Mammary epithelial cell (primary cell): Measurements from ENCODE around the gene ETV3.

Source experiments
- EZH2 ChIP-seq: IDR thresholded peaks from 2 replicates; pipeline ENCODE4 v1.6.1; 2012; ENCODE audit warnings: low read length, inconsistent platforms, borderline replicate concordance
- TF ChIP-seq, protein P1 (sequence below), 2 donors: IDR thresholded peaks in 1 of 2; conservative IDR thresholded peaks in 1 of 2; 2 replicates each; pipeline ENCODE4 v1.5.1; 2011 to 2012; ENCODE audit warnings: inconsistent platforms in 2 of 2, low read length in 2 of 2, mild to moderate bottlenecking in 2 of 2, control low read depth in 1 of 2, low read depth in 1 of 2; ENCODE audit not compliant: insufficient read depth in 1 of 2; ENCODE audit errors: extremely low read depth in 1 of 2

DNA sequence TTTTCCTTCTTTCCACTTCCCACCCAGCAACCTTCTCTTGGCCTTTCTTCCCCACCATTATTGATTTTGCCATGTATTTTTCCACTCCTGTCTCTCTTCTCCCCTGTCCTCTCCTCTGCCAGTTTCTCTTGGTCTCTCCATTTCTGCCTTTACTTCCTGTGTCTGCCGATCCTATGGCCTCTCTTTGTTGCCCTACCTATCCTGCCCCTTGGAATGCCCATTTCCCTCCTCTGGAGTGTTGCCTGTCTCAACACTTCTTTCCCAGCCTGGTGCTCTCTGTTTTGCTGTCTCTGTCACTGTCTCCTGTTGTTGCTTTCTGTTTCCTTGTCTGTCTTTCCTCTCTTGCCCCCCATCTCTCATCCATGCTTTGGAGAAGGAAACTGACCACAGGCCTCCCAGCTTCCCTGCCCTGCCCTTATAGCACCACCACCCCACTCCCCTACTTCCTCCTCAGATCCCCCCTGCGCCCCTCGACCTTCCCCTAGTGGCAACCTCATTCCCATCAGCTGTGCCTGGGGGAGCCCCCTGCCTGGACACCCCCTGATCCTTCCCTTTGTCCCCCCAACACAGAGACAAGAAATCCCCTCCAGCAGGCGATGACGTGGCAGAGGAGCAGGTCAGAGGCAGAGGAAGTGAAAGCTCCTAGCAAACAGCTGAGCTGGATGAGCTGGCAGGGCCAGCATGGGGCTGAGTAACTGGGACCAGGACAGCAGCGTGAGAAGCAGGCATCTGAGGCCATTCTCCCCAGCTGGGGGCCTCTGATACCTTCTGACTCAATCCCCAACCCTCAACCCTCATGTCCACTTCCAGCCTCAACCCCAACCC lies 32.0 kb downstream of the ETV3 start:
- TF ChIP-seq, protein P1, sequence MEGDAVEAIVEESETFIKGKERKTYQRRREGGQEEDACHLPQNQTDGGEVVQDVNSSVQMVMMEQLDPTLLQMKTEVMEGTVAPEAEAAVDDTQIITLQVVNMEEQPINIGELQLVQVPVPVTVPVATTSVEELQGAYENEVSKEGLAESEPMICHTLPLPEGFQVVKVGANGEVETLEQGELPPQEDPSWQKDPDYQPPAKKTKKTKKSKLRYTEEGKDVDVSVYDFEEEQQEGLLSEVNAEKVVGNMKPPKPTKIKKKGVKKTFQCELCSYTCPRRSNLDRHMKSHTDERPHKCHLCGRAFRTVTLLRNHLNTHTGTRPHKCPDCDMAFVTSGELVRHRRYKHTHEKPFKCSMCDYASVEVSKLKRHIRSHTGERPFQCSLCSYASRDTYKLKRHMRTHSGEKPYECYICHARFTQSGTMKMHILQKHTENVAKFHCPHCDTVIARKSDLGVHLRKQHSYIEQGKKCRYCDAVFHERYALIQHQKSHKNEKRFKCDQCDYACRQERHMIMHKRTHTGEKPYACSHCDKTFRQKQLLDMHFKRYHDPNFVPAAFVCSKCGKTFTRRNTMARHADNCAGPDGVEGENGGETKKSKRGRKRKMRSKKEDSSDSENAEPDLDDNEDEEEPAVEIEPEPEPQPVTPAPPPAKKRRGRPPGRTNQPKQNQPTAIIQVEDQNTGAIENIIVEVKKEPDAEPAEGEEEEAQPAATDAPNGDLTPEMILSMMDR (conservative IDR thresholded peaks at IDR 0.05 in 1 of 2, IDR thresholded peaks at IDR 0.05 in 1 of 2; ENCODE audit: extremely low read depth in 1 of 2, insufficient read depth in 1 of 2, low read depth in 1 of 2, low read length in 2 of 2): no peak
- TF ChIP-seq EZH2: no peak
